Measurements from ENCODE around the gene JRKL.
A peak's percentile ranks its signal among the peaks of the same experiment; 100 is the strongest.

Gene JRKL

DNA sequence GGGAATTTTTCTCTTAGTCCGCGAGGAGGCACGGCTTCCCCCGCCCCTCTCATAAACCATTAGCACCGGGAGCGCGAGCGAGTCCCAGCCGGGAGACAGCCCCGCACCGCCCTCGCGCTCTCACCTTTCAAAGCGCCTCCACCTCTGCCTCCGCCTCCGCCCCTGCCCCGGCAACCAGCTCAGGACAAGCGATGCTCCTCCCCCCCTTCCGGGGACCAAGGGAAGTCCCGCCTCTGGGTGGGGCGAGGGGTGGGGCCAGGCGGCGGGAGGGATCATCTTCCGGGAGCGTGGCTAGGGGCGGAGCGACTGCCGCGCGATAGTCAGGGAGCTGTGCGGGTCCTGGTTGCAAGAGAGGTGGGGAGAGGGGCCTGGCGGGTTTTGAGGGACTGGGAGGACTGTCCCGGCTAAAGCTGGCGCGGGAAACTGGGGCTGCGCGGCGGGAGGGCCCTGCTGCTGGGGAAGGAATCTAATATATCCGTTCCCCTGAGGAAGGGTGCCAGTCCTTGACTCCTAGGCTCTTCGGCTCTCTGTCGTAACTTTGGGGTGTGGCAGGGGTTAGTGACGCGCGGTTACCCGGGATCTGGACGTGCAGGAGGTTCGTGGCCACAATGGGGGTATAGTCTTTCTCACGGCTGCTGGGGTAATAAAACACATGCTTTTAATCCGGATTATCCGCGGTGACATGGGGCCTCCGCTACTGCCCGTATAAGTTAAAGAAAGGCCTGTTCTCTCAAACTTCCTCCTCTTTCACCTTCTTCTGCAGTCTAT, at the start of gene JRKL, which contains the start of gene CCDC82:
TSS of gene JRKL (plus strand) at position 294 of the 768 bp plus-strand sequence. CDS start 637 bp downstream, outside the sequence.
TSS of gene CCDC82 (minus strand) at position 193 of the 768 bp plus-strand sequence. CDS start 5,165 bp downstream, outside the sequence.
- peak within 1 kb of the TSS; percentile 89 for H3K9ac ChIP-seq (ENCODE audit: low read length)
- no peaks in the 10 kb centered on the region for H3K27me3 ChIP-seq (ENCODE audit: control insufficient read depth, insufficient read depth, low read length)
- H3K4me1 ChIP-seq (ENCODE audit: control insufficient read depth, insufficient read depth, low read length), result peaks cover 10% of the 10 kb centered on the region

GRCh38 chr11:96340555-96340885, 49.3 kb upstream of the JRKL start:
- peak overlapping the region; percentile 70 for H3K27ac ChIP-seq (ENCODE audit: low read depth, low read length)
- H3K36me3 ChIP-seq (ENCODE audit: control insufficient read depth, insufficient read depth, low read length), result no peaks in the 10 kb centered on the region
- no peak overlapping the region for H3K9ac ChIP-seq (ENCODE audit: low read length)
- H3K4me3 ChIP-seq (ENCODE audit: low read length), result peak overlapping the region; percentile 98
- no peaks in the 10 kb centered on the region for H3K27me3 ChIP-seq (ENCODE audit: control insufficient read depth, insufficient read depth, low read length)
- peaks cover 9% of the 10 kb centered on the region for H3K4me1 ChIP-seq (ENCODE audit: control insufficient read depth, insufficient read depth, low read length)

More for the DNA sequence above, at the start of gene JRKL, which contains the start of gene CCDC82:
- H3K4me3 ChIP-seq (ENCODE audit: low read length), result peak within 1 kb of the TSS; percentile 88
- H3K36me3 ChIP-seq (ENCODE audit: control insufficient read depth, insufficient read depth, low read length), result no peaks in the 10 kb centered on the region
- H3K27ac ChIP-seq (ENCODE audit: low read depth, low read length), result peak within 1 kb of the TSS; percentile 89

DNA sequence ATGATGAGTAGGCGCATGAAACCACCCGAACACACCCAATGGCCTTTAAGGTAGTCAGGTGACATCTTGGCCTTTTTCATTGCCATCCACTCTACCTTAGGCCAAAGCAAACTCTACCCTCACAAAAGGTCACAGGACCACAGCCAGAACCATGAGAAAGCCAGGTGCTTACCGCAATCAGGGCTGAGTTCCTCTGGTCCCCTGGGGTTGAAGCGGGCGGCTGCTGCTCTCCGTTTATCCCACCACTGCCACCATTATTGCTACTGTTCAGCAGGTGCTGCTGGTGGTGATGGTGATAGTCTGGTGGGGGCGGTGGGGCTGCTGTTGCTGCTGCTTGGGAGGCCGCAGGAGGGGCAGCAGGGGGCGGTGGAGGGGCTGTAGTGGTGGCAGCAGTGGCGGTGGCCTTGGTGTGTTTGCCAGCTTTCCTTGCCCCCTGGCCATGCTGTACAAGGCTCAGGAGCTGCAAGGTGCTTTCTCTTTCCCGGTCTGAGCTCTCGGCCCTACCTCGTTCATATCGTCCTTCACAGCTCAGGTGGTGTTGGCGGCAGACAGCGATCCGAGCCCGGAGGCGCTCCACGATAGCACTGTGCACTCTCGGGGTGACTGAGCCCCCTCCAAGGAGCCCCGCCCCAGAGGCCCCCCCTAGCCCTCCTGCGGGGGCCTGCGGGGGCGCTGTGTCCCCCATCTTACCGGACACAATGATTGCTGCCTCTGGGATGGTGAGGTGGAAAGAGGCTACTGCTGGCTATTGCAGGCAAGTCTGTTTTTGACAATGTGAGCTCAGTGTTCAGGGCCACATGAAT, 48.4 kb upstream of the JRKL start:
- Histone ChIP-seq H3K4me3 (ENCODE audit: low read length) (peak overlapping the region; percentile 98), H3K27ac (ENCODE audit: low read depth, low read length) (no peak overlapping the region), H3K4me1 (ENCODE audit: control insufficient read depth, insufficient read depth, low read length) (peaks cover 9% of the 10 kb centered on the region), H3K27me3 (ENCODE audit: control insufficient read depth, insufficient read depth, low read length) (no peaks in the 10 kb centered on the region), H3K36me3 (ENCODE audit: control insufficient read depth, insufficient read depth, low read length) (no peaks in the 10 kb centered on the region), H3K9ac (ENCODE audit: low read length) (no peak overlapping the region)

DNA sequence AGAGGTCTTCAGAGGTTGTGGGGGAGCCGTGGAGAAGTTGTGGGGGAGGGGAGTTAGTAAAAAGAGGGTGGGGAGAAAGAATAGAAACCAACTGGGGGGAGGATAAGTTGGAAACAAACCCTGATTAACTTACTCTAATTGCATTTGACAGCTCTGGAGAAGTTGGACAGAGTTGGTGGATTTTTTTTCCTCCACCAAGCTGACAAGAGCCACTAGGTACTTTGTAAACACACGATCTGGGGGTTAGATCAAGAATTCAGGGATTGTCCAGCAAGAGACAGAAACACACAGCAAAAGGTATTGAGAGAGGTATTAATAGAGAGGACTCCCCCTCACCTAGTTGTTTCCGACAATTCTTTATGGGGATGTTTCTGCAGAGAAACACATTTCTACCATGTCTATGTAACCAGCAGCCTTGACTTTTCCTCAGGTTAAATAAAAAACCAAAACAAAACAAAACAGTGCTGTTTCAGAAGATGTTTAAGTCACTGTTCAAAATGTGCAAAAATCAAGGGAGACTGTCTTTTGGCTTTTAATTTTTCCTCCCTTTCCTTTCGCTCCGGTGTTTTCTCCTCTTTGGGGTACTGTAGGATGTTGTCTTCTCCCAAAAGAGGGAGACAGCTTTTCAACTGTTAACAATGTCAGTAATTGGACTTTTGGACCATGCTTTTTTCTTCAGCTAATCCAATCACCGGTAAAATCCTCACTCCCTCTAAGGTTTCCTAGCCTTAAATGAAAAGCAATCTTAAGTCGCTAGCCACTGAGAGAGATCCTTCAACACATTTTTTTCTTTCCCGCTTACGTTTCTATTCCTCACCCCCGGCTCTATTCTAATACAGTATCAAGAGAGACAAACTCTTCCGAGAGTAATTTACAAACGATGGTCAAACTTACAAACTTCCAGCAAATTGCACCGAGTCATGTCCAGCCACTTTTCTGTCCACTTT, 47.5 kb upstream of the JRKL start:
- Histone ChIP-seq H3K4me3 (ENCODE audit: low read length) (peak overlapping the region; percentile 98), H3K27ac (ENCODE audit: low read depth, low read length) (peak overlapping the region; percentile 83), H3K27me3 (ENCODE audit: control insufficient read depth, insufficient read depth, low read length) (no peaks in the 10 kb centered on the region), H3K4me1 (ENCODE audit: control insufficient read depth, insufficient read depth, low read length) (peaks cover 9% of the 10 kb centered on the region), H3K36me3 (ENCODE audit: control insufficient read depth, insufficient read depth, low read length) (no peaks in the 10 kb centered on the region), H3K9ac (ENCODE audit: low read length) (peak overlapping the region; percentile 51)

- H3K4me1 ChIP-seq (ENCODE audit: control insufficient read depth, insufficient read depth, low read length), result peaks cover 9% of the 10 kb centered on the region
- H3K4me3 ChIP-seq (ENCODE audit: low read length), result peak within 1 kb of the TSS; percentile 98
- no peaks in the 10 kb centered on the region for H3K27me3 ChIP-seq (ENCODE audit: control insufficient read depth, insufficient read depth, low read length)
- peak within 1 kb of the TSS; percentile 83 for H3K27ac ChIP-seq (ENCODE audit: low read depth, low read length)
- no peaks in the 10 kb centered on the region for H3K36me3 ChIP-seq (ENCODE audit: control insufficient read depth, insufficient read depth, low read length)
- H3K9ac ChIP-seq (ENCODE audit: low read length), result peak within 1 kb of the TSS; percentile 51
Observed at GRCh38 chr11:96342961-96343711, 46.7 kb upstream of the JRKL start, which contains the start of gene MAML2. MAML2 (minus strand) TSS chr11:96343195; CDS start chr11:96341895, 1,300 bp downstream.

DNA sequence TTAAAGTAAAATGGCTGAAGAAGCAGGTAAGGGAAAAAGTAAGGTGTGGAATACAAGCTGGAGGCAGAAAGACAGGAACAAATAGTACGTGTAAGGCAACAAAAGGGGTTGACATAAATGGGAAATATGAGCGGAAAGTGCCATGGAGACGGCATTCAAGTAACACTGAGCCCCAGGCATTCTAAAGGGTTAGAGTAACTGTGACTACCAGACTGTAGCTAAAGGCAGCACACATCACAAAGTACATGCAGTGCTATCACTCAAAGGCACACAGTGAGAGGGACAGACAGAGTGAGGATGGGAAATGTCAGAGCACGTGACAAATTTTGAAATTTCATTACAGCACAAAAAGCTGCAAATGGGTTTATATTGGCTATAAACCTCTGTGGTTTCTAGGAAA, 33.0 kb upstream of the JRKL start:
- Histone ChIP-seq H3K27ac (ENCODE audit: low read depth, low read length) (no peak overlapping the region), H3K4me1 (ENCODE audit: control insufficient read depth, insufficient read depth, low read length) (no peaks in the 10 kb centered on the region), H3K9ac (ENCODE audit: low read length) (no peak overlapping the region), H3K36me3 (ENCODE audit: control insufficient read depth, insufficient read depth, low read length) (peaks cover 7% of the 10 kb centered on the region), H3K27me3 (ENCODE audit: control insufficient read depth, insufficient read depth, low read length) (no peaks in the 10 kb centered on the region), H3K4me3 (ENCODE audit: low read length) (no peak overlapping the region)

DNA sequence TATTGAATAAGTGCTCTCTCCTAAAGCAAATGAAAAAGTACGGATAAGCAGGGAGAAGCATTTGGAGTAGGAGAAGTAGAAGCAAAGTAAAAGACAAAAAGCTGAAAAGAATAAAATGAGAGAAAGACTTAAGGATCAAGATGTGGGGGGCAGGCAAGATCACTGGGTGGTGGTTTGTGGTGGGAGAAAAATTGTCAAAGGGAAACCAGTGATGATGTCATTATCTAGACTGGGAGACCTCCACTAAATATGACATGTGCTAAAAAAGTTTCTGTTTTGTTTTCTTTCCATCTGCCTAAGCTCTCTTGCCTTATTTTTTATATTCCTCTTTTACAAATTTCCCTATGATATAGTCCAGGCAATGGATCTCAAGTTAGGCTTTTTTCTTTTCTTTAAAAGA, 32.0 kb upstream of the JRKL start:
- no peak overlapping the region for H3K4me3 ChIP-seq (ENCODE audit: low read length)
- no peak overlapping the region for H3K27ac ChIP-seq (ENCODE audit: low read depth, low read length)
- H3K27me3 ChIP-seq (ENCODE audit: control insufficient read depth, insufficient read depth, low read length), result no peaks in the 10 kb centered on the region
- no peaks in the 10 kb centered on the region for H3K4me1 ChIP-seq (ENCODE audit: control insufficient read depth, insufficient read depth, low read length)
- H3K36me3 ChIP-seq (ENCODE audit: control insufficient read depth, insufficient read depth, low read length), result peaks cover 7% of the 10 kb centered on the region
- no peak overlapping the region for H3K9ac ChIP-seq (ENCODE audit: low read length)

- Histone ChIP-seq H3K4me1 (ENCODE audit: control insufficient read depth, insufficient read depth, low read length) (no peaks in the 10 kb centered on the region), H3K36me3 (ENCODE audit: control insufficient read depth, insufficient read depth, low read length) (peaks cover 7% of the 10 kb centered on the region), H3K4me3 (ENCODE audit: low read length) (no peak overlapping the region), H3K9ac (ENCODE audit: low read length) (no peak overlapping the region), H3K27me3 (ENCODE audit: control insufficient read depth, insufficient read depth, low read length) (no peaks in the 10 kb centered on the region), H3K27ac (ENCODE audit: low read depth, low read length) (no peak overlapping the region)
Observed at GRCh38 chr11:96358321-96358720, 31.5 kb upstream of the JRKL start.

- Histone ChIP-seq H3K4me1 (ENCODE audit: control insufficient read depth, insufficient read depth, low read length) (no peaks in the 10 kb centered on the region), H3K36me3 (ENCODE audit: control insufficient read depth, insufficient read depth, low read length) (peaks cover 1% of the 10 kb centered on the region), H3K27ac (ENCODE audit: low read depth, low read length) (no peak overlapping the region), H3K9ac (ENCODE audit: low read length) (no peak overlapping the region), H3K27me3 (ENCODE audit: control insufficient read depth, insufficient read depth, low read length) (no peaks in the 10 kb centered on the region), H3K4me3 (ENCODE audit: low read length) (no peak overlapping the region)
Observed at GRCh38 chr11:96361778-96362177, 28.0 kb upstream of the JRKL start.

DNA sequence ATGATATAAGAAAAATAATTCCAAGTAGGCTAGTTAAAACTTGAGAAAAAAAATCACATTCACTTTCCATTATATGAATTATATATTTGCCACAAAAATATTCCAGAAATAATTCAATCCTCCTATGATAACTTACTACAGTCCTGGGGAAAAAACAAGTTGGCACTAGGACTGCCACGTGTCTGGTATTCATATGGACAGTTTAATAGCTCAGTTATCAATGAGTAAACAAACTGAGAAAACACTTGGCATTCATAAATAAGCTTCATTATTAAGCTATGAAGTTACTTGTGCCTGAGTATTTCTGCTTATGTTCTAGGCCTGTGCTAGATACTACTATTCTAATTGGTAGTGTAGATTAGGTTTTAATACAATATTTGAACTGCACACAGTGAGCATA, 24.3 kb upstream of the JRKL start:
- Histone ChIP-seq H3K4me3 (ENCODE audit: low read length) (no peak overlapping the region), H3K27ac (ENCODE audit: low read depth, low read length) (no peak overlapping the region), H3K27me3 (ENCODE audit: control insufficient read depth, insufficient read depth, low read length) (no peaks in the 10 kb centered on the region), H3K36me3 (ENCODE audit: control insufficient read depth, insufficient read depth, low read length) (peaks cover 3% of the 10 kb centered on the region), H3K9ac (ENCODE audit: low read length) (no peak overlapping the region), H3K4me1 (ENCODE audit: control insufficient read depth, insufficient read depth, low read length) (no peaks in the 10 kb centered on the region)

DNA sequence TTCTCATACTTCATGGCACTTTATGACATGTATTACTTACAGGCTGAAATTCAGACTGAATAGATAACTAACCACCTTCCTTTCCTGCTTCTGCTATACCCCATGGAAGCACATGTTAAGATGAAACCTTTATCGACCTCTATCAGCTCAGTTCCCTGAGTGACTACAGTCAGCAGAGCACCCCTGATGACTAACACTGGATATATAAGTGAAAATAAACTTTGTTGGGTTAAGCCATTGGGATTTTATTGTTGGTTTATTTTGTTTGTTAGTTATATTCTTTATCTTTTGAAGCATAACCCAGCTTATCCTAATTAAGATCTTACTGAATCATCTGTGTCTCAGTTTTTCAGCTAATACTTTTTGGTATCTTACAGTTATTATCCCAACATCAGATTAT, 23.8 kb upstream of the JRKL start:
- H3K9ac ChIP-seq (ENCODE audit: low read length), result no peak overlapping the region

More for the DNA sequence above, 23.8 kb upstream of the JRKL start:
- no peaks in the 10 kb centered on the region for H3K27me3 ChIP-seq (ENCODE audit: control insufficient read depth, insufficient read depth, low read length)
- no peak overlapping the region for H3K4me3 ChIP-seq (ENCODE audit: low read length)
- H3K36me3 ChIP-seq (ENCODE audit: control insufficient read depth, insufficient read depth, low read length), result peaks cover 3% of the 10 kb centered on the region
- H3K4me1 ChIP-seq (ENCODE audit: control insufficient read depth, insufficient read depth, low read length), result no peaks in the 10 kb centered on the region
- H3K27ac ChIP-seq (ENCODE audit: low read depth, low read length), result no peak overlapping the region
